Peyer's patch (tissue), 4 donors: Measurements from ENCODE around the gene NHSL1. TPM values are rescaled to one million over a fixed set of nuclear protein-coding genes. Genes with fewer than 3 reads are reported as not detected.

ENCODE experiments used
- DNase-seq, 3 donors: peaks; one replicate each; pipeline ENCODE4 v3.0.0-alpha.2; 2017 to 2019
- H3K27ac ChIP-seq, 4 donors: fragments of 200-600 bp; sonication (generic); one replicate each; pipeline ENCODE4 v1.5.1; 2016 to 2019
- H3K27me3 ChIP-seq, 2 donors: fragments of 200-600 bp; sonication (generic); one replicate each; pipeline ENCODE4 v1.5.1; 2019
- H3K36me3 ChIP-seq, 3 donors: fragments of 200-600 bp; sonication (generic); one replicate each; pipeline ENCODE4 v1.5.1; 2016 to 2019
- H3K4me1 ChIP-seq, 4 donors: fragments of 200-600 bp; sonication (generic); one replicate each; pipeline ENCODE4 v1.5.1; 2016 to 2019
- H3K4me3 ChIP-seq, 4 donors: fragments of 200-600 bp; sonication (generic); 1 replicate in 3 of 4; 2 replicates in 1 of 4; pipeline ENCODE4 v1.5.1; 2016 to 2019; ENCODE audit warnings: mild to moderate bottlenecking in 1 of 4
- H3K9me3 ChIP-seq, 4 donors: fragments of 200-600 bp; sonication (generic); one replicate each; pipeline ENCODE4 v1.5.1; 2016 to 2019; ENCODE audit warnings: mild to moderate bottlenecking in 1 of 4
- POLR2A ChIP-seq, 2 donors: fragments of 450-650 bp; IDR thresholded peaks; one replicate each; pipeline ENCODE4 v1.5.1; 2017; ENCODE audit warnings: antibody characterized with exemption in 2 of 2, mild to moderate bottlenecking in 2 of 2, moderate library complexity in 2 of 2
- total RNA-seq, 4 donors: library from RNA; depleted of rRNA; stranded (reverse); fragments of >200 nt; gene quantifications; one replicate each; pipeline ENCODE4 v1.1.0, GENCODE V29; 2016
- TF ChIP-seq, protein P1 (sequence below), 6 experiments: fragments of 450-650 bp in 4 of 6; fragments of 200-600 bp in 2 of 6; sonication (generic) in 1 of 6; IDR thresholded peaks; one replicate each; pipeline ENCODE4 v1.5.1; 2017 to 2019; ENCODE audit warnings: antibody characterized with exemption in 6 of 6, mild to moderate bottlenecking in 3 of 6, moderate library complexity in 1 of 6

Gene NHSL1
- total RNA-seq, 4 donors from 2014 or later = 48.7 to 187 (median 160) TPM

DNA sequence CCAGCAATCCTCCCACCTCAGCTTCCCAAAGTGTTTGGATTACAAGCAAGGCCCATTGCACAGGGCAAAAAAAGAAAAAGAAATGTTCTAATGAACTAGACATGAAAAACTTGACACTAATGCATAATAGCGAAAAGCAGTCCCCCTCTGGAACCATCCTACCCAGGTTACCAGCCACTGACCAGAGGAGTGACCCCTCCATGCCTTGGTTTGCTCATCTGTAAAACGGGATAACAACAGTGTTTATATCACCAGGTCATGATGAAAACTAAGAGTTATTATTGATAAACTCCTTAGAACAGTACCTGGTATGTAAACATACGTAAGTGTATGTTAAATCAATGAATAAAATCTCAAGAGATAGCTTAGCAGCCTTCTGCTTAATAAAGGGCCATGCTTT lies 3.3 kb upstream of the NHSL1 start:
- no peak for DNase-seq
- TF ChIP-seq, protein P1, sequence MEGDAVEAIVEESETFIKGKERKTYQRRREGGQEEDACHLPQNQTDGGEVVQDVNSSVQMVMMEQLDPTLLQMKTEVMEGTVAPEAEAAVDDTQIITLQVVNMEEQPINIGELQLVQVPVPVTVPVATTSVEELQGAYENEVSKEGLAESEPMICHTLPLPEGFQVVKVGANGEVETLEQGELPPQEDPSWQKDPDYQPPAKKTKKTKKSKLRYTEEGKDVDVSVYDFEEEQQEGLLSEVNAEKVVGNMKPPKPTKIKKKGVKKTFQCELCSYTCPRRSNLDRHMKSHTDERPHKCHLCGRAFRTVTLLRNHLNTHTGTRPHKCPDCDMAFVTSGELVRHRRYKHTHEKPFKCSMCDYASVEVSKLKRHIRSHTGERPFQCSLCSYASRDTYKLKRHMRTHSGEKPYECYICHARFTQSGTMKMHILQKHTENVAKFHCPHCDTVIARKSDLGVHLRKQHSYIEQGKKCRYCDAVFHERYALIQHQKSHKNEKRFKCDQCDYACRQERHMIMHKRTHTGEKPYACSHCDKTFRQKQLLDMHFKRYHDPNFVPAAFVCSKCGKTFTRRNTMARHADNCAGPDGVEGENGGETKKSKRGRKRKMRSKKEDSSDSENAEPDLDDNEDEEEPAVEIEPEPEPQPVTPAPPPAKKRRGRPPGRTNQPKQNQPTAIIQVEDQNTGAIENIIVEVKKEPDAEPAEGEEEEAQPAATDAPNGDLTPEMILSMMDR (IDR thresholded peaks at IDR 0.05) = no peak
- TF ChIP-seq POLR2A (IDR thresholded peaks at IDR 0.05) = no peak

DNA sequence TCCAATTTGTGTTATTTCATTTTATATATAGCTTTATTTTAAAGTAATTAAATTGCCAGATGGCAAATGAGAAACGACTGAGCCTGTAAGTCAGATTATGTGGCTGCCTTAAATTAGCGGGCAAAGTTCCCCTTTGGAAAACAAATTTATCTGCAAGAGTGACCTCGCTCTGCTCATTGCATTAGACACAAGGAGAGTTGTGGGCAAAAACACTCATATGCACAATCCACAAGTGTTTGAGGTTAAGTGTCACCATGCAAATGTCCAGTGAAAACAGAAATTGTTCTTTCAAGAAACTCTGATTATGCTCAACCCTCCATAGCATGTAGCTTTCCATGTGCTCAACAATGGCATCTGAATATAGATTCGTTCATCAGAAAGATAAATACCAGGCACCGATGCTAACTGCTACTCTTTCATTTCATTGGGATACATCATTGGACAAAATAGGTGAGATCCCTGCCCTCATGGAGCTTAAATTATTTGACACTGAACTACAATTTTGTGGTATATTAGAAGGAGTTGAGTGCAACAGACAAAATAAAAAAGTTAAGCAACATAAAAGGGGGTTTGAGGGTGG lies 1.7 kb upstream of the NHSL1 start:
- no peaks in the 10 kb centered on the region for H3K9me3 ChIP-seq
- no peak for DNase-seq
- TF ChIP-seq, protein P1 (IDR thresholded peaks at IDR 0.05) = no peak
- TF ChIP-seq POLR2A (IDR thresholded peaks at IDR 0.05) = no peak
- peaks cover 0 to 40% (median 0%) of the 10 kb centered on the region in 4 donors for H3K4me1 ChIP-seq
- H3K27ac ChIP-seq = peak overlapping the region in 2 of 4 donors; percentile 51 to 68
- H3K4me3 ChIP-seq = no peak overlapping the region
- no peaks in the 10 kb centered on the region for H3K27me3 ChIP-seq
- no peaks in the 10 kb centered on the region for H3K36me3 ChIP-seq

More for the DNA sequence above, 3.3 kb upstream of the NHSL1 start:
- Histone ChIP-seq H3K36me3 (no peaks in the 10 kb centered on the region), H3K4me1 (peaks cover 0 to 43% (median 0%) of the 10 kb centered on the region in 4 donors), H3K4me3 (no peak overlapping the region), H3K27ac (peak overlapping the region in 1 of 4 donors; percentile 14), H3K27me3 (no peaks in the 10 kb centered on the region), H3K9me3 (no peaks in the 10 kb centered on the region)

DNA sequence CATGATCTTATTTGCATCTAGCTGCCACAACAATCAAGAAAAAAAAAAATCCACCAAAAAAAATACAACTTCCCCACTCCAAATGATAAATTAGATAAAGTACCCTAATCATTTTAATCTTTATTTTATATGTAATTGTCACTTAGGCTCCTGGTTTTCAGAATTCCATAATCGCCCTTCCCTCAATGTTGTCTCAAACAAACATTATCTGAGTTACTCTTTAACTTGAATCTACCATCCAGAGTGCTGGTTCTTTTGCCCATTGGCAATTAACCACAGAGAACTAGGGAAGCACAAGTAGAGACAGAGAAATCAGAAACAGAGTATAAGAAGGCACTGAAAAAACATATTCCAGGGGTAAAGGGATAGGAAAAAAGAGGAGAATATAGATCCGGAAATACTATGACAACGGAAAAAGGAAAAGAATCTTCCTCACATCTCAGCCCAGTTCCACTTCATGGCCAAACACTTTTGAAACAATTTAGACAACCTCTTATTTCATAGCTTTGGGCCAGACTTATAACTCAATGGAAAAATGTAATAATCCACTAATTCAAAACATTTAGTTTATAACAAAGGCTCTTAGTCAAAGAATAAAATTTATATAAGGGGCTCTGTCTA lies 861 bp upstream of the NHSL1 start:
- H3K27ac ChIP-seq = peak overlapping the region in 2 of 4 donors; percentile 68 to 77
- H3K4me3 ChIP-seq = peak overlapping the region in 2 of 4 donors; percentile 53 to 55
- peaks cover 0 to 34% (median 0%) of the 10 kb centered on the region in 4 donors for H3K4me1 ChIP-seq
- no peaks in the 10 kb centered on the region for H3K27me3 ChIP-seq
- peaks cover 0 to 6% (median 0%) of the 10 kb centered on the region in 3 donors for H3K36me3 ChIP-seq
- TF ChIP-seq POLR2A (IDR thresholded peaks at IDR 0.05) = peak in 1 of 2 donors; percentile 9
- TF ChIP-seq, protein P1 (IDR thresholded peaks at IDR 0.05) = no peak
- no peaks in the 10 kb centered on the region for H3K9me3 ChIP-seq
- DNase-seq = no peak

DNA sequence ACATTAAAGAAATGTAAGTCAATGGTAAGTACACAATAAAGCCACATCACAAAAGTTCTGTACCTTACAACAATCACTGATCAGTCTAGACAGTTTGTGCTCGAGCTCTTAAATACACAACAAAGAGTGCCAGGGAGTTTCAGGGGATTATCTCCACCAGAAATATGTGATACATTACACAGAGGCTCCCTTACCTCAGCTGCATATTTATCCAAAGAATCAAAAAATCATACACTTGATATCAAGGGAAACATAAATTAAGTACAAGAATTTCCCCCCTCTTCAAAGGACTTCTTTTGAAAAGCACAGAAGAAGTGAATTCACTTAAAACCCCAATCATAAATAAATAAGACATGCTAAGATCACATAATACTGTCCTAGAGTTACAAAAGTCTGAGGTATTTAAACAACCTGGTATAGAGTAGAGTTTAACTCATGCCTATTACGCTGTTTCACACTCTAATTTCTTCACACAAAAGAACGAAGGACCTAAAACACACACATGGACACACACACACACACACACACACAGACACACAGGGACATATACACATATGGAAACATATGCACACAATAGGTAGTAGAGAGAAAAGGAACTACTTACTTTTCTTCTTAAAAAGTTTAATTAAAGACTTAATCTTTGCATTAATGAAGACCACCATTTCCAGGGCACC lies 528 bp downstream of the NHSL1 start:
- Histone ChIP-seq H3K36me3 (peaks cover 0 to 14% (median 0%) of the 10 kb centered on the region in 3 donors), H3K4me1 (peaks cover 0 to 36% (median 0%) of the 10 kb centered on the region in 4 donors), H3K4me3 (peak overlapping the region in 3 of 4 donors; percentile 24 to 55 (median 53)), H3K27ac (peak overlapping the region in 3 of 4 donors; percentile 14 to 77 (median 68)), H3K27me3 (no peaks in the 10 kb centered on the region), H3K9me3 (no peaks in the 10 kb centered on the region)
- DNase-seq = no peak
- no peak for TF ChIP-seq POLR2A (IDR thresholded peaks at IDR 0.05)
- TF ChIP-seq, protein P1 (IDR thresholded peaks at IDR 0.05) = no peak

DNA sequence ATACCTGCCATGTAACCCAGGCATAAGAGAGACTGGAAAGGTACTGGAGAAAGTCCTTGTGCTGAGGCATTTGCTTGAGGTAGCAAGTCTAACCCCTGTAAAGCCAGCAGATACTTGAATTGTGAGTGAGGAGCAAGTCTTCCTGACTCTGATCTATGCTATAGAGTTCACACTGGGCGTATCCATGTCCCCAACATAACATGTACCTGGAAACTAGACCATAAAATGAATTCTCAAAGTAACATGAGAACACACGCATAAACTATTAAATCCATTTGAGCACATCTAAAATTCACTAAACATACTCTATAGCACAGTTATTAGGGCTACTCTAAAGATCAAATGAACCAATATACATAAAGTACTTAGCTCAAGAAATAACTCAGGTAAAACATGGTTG lies 2.0 kb downstream of the NHSL1 start:
- Histone ChIP-seq H3K4me3 (peak overlapping the region in 3 of 4 donors; percentile 24 to 55 (median 53)), H3K36me3 (peaks cover 0 to 14% (median 0%) of the 10 kb centered on the region in 3 donors), H3K9me3 (no peaks in the 10 kb centered on the region), H3K27ac (peak overlapping the region in 2 of 4 donors; percentile 48 to 68), H3K4me1 (peaks cover 0 to 41% (median 0%) of the 10 kb centered on the region in 4 donors), H3K27me3 (no peaks in the 10 kb centered on the region)
- TF ChIP-seq, protein P1 (IDR thresholded peaks at IDR 0.05) = no peak
- no peak for TF ChIP-seq POLR2A (IDR thresholded peaks at IDR 0.05)
- DNase-seq = no peak
